GM12875 (cell line): ENCODE data around the gene CLSTN1.

Experiments used
- H3K4me3 ChIP-seq: one replicate; pipeline ENCODE4 v1.5.1; 2011; ENCODE audit warnings: low read depth, low read length, control low read depth
- TF ChIP-seq, protein P1 (sequence below): IDR thresholded peaks from 2 replicates; pipeline ENCODE4 v1.5.1; 2011; ENCODE audit warnings: low read depth, mild to moderate bottlenecking, control low read depth, inconsistent platforms, low read length, moderate library complexity, borderline replicate concordance; ENCODE audit not compliant: insufficient read depth

Gene CLSTN1

DNA sequence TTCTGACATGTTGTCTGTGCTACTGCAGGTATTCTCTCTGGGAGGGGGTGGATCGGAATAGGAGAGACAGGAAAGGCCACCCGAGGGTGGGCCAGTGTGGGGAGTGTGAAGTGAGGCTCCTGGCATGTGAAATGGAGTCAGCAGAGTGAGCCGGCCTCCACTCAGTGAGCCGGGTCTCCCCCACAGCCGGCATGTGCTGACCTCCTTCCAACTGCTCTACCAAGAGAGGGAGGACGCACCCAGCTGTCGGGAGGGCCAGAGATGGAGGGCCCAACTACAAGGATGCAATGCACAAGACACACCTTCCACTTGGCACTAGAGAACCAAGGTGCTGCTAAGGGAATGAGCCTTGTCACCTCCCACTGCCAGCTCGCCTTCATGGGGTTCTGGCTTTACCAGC lies 28.2 kb upstream of the CLSTN1 start:
- H3K4me3 ChIP-seq: no peak overlapping the region
- TF ChIP-seq, protein P1, sequence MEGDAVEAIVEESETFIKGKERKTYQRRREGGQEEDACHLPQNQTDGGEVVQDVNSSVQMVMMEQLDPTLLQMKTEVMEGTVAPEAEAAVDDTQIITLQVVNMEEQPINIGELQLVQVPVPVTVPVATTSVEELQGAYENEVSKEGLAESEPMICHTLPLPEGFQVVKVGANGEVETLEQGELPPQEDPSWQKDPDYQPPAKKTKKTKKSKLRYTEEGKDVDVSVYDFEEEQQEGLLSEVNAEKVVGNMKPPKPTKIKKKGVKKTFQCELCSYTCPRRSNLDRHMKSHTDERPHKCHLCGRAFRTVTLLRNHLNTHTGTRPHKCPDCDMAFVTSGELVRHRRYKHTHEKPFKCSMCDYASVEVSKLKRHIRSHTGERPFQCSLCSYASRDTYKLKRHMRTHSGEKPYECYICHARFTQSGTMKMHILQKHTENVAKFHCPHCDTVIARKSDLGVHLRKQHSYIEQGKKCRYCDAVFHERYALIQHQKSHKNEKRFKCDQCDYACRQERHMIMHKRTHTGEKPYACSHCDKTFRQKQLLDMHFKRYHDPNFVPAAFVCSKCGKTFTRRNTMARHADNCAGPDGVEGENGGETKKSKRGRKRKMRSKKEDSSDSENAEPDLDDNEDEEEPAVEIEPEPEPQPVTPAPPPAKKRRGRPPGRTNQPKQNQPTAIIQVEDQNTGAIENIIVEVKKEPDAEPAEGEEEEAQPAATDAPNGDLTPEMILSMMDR: no peak

GRCh38 chr1:9850442-9851162 lies 26.8 kb upstream of the CLSTN1 start:
- H3K4me3 ChIP-seq: peak overlapping the region; percentile 19
- TF ChIP-seq, protein P1: no peak

DNA sequence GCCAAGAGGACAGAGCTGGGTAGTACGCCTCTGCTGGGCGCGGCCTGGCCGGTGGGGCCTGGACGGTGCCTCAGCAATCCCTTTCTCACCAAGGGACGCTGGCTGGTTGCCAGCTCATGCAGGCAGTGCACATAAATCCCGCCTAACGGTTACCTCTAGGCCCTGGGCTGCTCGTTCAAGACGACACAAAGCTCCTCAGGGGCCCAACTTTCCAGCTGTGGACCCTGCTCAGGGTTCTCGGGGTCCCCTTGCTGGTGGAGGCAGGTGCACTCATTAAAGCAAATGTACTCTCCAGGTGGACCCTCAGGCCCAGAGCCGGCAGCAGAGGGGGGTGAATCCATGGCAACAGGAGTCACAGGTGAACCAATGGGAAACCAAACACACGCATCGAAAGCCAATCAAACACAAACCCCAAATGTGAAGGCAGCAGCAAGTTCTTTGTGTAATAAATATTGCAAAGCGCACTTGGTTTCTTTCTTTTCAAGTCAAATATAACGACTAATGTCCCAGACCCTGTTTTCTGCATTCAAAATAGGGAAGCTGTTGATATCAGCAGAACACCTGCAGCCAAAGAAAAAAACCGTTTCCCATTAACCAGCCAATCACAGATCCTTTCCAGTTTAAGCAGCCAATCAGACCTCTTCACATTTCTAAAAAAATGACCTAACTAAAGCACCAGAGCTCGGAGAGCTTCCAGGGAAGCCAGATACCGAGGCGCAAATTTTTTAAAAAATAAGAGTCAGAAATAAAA lies 26.1 kb upstream of the CLSTN1 start:
- TF ChIP-seq, protein P1: no peak
- no peak overlapping the region for H3K4me3 ChIP-seq

GRCh38 chr1:9848022-9848421 lies 24.3 kb upstream of the CLSTN1 start:
- TF ChIP-seq, protein P1: no peak

DNA sequence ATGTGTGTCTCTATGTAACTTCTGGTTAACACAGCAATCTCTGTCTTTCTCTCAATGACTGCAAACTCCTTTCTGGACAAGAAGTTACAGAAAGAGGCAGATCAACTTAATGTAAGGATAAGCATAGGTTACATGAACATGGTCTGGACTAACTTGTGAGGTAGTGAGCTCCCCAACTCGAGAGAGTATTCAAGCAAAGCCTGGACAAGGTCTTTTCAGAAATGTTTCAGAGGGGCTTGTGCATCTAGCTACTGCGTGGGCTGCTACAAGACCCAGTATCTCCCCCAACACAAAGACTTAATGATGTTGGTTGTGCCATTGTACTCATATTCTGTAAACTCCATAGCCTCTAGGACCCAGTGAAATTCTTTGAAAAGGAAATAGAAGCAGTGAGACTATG lies 23.5 kb upstream of the CLSTN1 start:
- TF ChIP-seq, protein P1: no peak
- no peak overlapping the region for H3K4me3 ChIP-seq

More at GRCh38 chr1:9848022-9848421, 24.3 kb upstream of the CLSTN1 start:
- no peak overlapping the region for H3K4me3 ChIP-seq

DNA sequence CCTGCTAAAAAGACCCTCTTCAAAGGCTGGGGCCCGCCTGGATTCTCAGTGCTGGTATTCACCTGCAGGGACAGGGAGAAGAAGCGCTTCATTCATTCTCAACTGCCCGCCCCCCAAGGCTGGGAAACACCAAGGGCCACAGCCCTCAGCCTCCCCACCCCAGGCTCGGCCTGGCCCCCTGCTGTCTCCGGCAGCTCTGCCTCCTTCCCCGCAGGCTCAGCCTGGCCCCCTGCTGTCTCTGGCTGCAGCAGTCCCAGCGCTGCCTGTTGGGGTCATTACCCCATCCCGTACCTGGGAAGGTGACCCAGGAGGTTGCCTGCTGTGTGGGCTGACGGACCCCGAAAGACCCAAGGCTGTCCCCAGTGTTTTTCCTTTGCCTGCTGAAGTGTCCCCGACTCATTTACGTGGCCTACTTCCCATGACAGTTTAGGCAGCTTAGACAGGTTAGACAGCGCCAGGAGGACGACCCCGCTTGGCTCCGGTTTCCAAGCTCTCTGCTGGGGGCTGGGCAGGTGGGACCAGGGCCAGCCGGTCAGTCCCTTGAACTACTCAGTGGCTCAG lies 22.9 kb upstream of the CLSTN1 start:
- H3K4me3 ChIP-seq: no peak overlapping the region
- TF ChIP-seq, protein P1: no peak

- no peak overlapping the region for H3K4me3 ChIP-seq
- TF ChIP-seq, protein P1: no peak
These were observed 22.1 kb upstream of the CLSTN1 start for GRCh38 chr1:9845914-9846313.
